ENCODE measurements around the gene NFATC2.

The NFATC2 gene

DNA sequence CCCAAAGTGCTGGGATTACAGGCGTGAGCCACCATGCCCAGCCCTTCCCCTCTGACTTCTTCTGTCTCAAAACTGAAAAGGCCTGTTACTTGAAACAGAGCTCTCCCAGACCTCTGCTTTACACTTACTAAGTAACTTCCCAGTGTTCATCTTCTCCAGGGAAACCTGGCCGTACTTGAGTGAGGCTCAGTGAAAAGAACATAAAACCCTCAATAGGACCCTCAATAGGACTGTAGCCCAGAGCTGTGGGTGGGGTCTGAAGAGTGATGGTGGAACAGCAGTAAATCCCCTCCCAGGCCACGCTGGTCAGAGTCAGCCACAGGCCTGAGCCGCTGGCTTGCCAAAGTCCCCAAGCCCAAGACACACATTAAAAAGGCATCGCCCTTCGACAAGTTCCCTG lies 145.4 kb downstream of the NFATC2 start:
- Histone ChIP-seq H3K9me3 (ENCODE audit: insufficient read depth, low read depth, low read length) (no peaks in the 10 kb centered on the region), H3F3A (ENCODE audit: low read depth) (no peaks in the 10 kb centered on the region), H2AFZ (ENCODE audit: low read length) (no peak overlapping the region), H4K20me1 (ENCODE audit: insufficient read depth, low read length, poor library complexity, severe bottlenecking) (no peaks in the 10 kb centered on the region), H3K4me2 (ENCODE audit: low read depth, low read length, poor library complexity, severe bottlenecking) (no peak overlapping the region), H3K27me3 (ENCODE audit: insufficient read depth, low read length, poor library complexity, severe bottlenecking) (no peaks in the 10 kb centered on the region), H3K9me2 (replicated peaks; ENCODE audit: low read depth, low read length) (no peaks in the 10 kb centered on the region), H3K9ac (ENCODE audit: low read depth, low read length, poor library complexity, severe bottlenecking) (no peak overlapping the region), H3K4me3 (ENCODE audit: low read length, poor library complexity, severe bottlenecking) (no peak overlapping the region), H3K79me2 (ENCODE audit: insufficient read depth, low read length) (peaks cover 8% of the 10 kb centered on the region; the same call in 1 of the 2 replicates), H3K4me1 (ENCODE audit: insufficient read depth, low read length, poor library complexity, severe bottlenecking) (peaks cover 37% of the 10 kb centered on the region), H3K36me3 (ENCODE audit: insufficient read depth, low read length) (peaks cover 35% of the 10 kb centered on the region; the same call in 1 of the 2 replicates)
- TF ChIP-seq EZH2phosphoT487 (IDR thresholded peaks at IDR 0.05; ENCODE audit: borderline replicate concordance), result no peak
- TF ChIP-seq, protein P1, sequence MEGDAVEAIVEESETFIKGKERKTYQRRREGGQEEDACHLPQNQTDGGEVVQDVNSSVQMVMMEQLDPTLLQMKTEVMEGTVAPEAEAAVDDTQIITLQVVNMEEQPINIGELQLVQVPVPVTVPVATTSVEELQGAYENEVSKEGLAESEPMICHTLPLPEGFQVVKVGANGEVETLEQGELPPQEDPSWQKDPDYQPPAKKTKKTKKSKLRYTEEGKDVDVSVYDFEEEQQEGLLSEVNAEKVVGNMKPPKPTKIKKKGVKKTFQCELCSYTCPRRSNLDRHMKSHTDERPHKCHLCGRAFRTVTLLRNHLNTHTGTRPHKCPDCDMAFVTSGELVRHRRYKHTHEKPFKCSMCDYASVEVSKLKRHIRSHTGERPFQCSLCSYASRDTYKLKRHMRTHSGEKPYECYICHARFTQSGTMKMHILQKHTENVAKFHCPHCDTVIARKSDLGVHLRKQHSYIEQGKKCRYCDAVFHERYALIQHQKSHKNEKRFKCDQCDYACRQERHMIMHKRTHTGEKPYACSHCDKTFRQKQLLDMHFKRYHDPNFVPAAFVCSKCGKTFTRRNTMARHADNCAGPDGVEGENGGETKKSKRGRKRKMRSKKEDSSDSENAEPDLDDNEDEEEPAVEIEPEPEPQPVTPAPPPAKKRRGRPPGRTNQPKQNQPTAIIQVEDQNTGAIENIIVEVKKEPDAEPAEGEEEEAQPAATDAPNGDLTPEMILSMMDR (conservative IDR thresholded peaks at IDR 0.05; ENCODE audit: low read length), result no peak

- Histone ChIP-seq H4K20me1 (ENCODE audit: insufficient read depth, low read length, poor library complexity, severe bottlenecking) (no peaks in the 10 kb centered on the region), H3K4me2 (ENCODE audit: low read depth, low read length, poor library complexity, severe bottlenecking) (no peak overlapping the region), H3K79me2 (ENCODE audit: insufficient read depth, low read length) (peaks cover 8% of the 10 kb centered on the region; the same call in 1 of the 2 replicates), H3K9ac (ENCODE audit: low read depth, low read length, poor library complexity, severe bottlenecking) (no peak overlapping the region), H3K36me3 (ENCODE audit: insufficient read depth, low read length) (peaks cover 39% of the 10 kb centered on the region; the same call in 1 of the 2 replicates), H3F3A (ENCODE audit: low read depth) (no peaks in the 10 kb centered on the region), H3K4me3 (ENCODE audit: low read length, poor library complexity, severe bottlenecking) (no peak overlapping the region), H3K9me2 (replicated peaks; ENCODE audit: low read depth, low read length) (no peaks in the 10 kb centered on the region), H3K4me1 (ENCODE audit: insufficient read depth, low read length, poor library complexity, severe bottlenecking) (peaks cover 30% of the 10 kb centered on the region), H2AFZ (ENCODE audit: low read length) (no peak overlapping the region), H3K9me3 (ENCODE audit: insufficient read depth, low read depth, low read length) (no peaks in the 10 kb centered on the region), H3K27me3 (ENCODE audit: insufficient read depth, low read length, poor library complexity, severe bottlenecking) (no peaks in the 10 kb centered on the region)
- no peak for TF ChIP-seq EZH2phosphoT487 (IDR thresholded peaks at IDR 0.05; ENCODE audit: borderline replicate concordance)
- TF ChIP-seq, protein P1 (conservative IDR thresholded peaks at IDR 0.05; ENCODE audit: low read length), result no peak
Measured at GRCh38 chr20:51396365-51396909, 146.1 kb downstream of the NFATC2 start.

DNA sequence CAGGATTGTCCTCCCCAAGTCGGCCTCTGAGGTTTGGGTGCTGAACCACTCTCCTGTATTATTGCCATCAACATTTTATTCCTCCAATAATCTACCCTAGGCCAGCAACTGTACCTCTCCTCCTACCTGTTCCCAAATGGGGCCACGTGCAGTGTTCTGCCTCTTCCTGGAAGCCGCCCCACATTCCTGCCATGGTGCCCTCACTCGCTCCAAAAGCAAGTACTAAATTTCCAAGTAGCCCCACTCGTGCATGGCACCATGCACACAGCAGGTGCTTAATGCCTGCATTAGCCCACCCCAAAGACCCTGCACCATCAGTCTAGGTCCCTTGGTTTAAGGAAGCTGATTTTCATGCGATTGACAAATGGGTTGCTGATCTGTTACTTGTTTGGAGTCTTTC lies 147.8 kb downstream of the NFATC2 start:
- H2AFZ ChIP-seq (ENCODE audit: low read length), result no peak overlapping the region
- TF ChIP-seq, protein P1 (conservative IDR thresholded peaks at IDR 0.05; ENCODE audit: low read length), result no peak
- TF ChIP-seq EZH2phosphoT487 (IDR thresholded peaks at IDR 0.05; ENCODE audit: borderline replicate concordance), result no peak
- H3K4me1 ChIP-seq (ENCODE audit: insufficient read depth, low read length, poor library complexity, severe bottlenecking), result peaks cover 25% of the 10 kb centered on the region
- H3K79me2 ChIP-seq (ENCODE audit: insufficient read depth, low read length), result no peaks in the 10 kb centered on the region; the same call in 1 of the 2 replicates
- no peaks in the 10 kb centered on the region for H3K27me3 ChIP-seq (ENCODE audit: insufficient read depth, low read length, poor library complexity, severe bottlenecking)
- H3K4me3 ChIP-seq (ENCODE audit: low read length, poor library complexity, severe bottlenecking), result no peak overlapping the region
- no peaks in the 10 kb centered on the region for H3K9me3 ChIP-seq (ENCODE audit: insufficient read depth, low read depth, low read length)
- no peak overlapping the region for H3K4me2 ChIP-seq (ENCODE audit: low read depth, low read length, poor library complexity, severe bottlenecking)
- no peaks in the 10 kb centered on the region for H3K9me2 ChIP-seq (replicated peaks; ENCODE audit: low read depth, low read length)
- H3F3A ChIP-seq (ENCODE audit: low read depth), result no peaks in the 10 kb centered on the region
- H3K9ac ChIP-seq (ENCODE audit: low read depth, low read length, poor library complexity, severe bottlenecking), result no peak overlapping the region
- H4K20me1 ChIP-seq (ENCODE audit: insufficient read depth, low read length, poor library complexity, severe bottlenecking), result no peaks in the 10 kb centered on the region
- peaks cover 51% of the 10 kb centered on the region; the same call in 1 of the 2 replicates for H3K36me3 ChIP-seq (ENCODE audit: insufficient read depth, low read length)
